GM18511 (cell line): ENCODE measurements around the gene CHDH.

Experiments used
- ATAC-seq: cut with Tn5 transposase; IDR thresholded peaks from one replicate; pipeline ENCODE4 v1.9.1; 2021; ENCODE audit warnings: mild to moderate bottlenecking, moderate library complexity; ENCODE audit not compliant: unreplicated experiment

CHDH gene

DNA sequence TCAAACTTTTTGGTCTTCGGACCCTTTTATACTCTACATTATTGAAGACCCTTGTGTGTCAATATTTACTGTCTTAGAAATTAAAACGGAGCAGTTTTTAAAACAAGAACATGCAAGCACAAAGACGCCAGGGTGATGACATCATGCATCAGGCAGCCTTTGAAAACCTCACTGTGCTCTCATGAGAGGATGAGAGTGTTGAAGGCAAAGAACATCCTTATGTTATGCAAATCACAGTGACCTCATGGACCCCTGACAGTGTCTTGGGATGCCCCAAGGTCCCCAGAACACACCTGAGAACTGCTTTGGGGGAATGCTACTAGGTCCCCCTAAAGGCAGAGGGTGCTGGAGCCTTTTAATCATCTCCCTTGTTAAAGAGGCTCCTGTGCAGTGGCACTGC, 51.6 kb downstream of the CHDH start:
- ATAC-seq, result no peak

DNA sequence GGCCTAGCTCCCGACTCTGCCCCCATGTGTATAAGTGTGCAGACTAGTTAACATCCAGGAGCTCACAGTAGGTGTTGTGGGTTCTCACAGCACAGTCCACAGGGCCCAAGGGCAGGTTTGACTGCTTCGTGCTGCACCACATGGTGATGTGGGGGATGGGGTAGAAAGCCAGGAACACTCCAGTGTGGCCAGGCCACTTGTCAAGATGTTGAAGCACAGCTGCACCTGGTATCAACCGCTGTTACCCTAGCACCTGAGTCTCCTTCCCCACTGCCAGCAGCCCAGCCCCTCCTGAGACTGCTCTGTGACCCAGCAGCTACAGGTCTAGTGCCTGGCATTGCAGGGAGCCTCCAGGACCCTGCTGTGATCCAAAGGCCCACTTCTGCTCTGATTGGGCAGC, 53.4 kb downstream of the CHDH start:
- no peak for ATAC-seq

DNA sequence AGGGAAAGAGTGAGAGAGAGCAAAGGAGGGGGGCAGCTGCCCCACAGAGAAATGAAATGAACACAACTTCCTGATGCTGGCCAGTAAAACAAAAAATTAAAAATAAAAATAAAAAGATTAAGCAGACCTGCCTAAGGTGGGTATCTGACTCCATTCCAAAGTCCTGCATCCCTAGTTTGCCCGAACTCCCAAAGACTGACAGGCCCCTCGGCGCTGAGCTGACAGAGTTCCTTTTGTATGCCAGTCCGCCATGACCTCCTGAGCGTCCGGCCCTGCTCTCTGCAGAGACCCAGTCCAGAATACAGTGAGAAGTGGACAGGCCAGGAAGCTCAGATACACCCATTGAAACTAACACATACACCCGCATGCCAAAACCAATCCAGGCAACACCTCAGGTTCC, 54.9 kb downstream of the CHDH start:
- ATAC-seq, result no peak

GRCh38 chr3:53790470-53790869, 55.7 kb downstream of the CHDH start:
- no peak for ATAC-seq

- no peak for ATAC-seq
Measured at GRCh38 chr3:53789459-53789858, 56.8 kb downstream of the CHDH start.

- ATAC-seq, result no peak
Measured at GRCh38 chr3:53788038-53788437, 58.2 kb downstream of the CHDH start.

- no peak for ATAC-seq
Measured at GRCh38 chr3:53787016-53787415, 59.2 kb downstream of the CHDH start.

GRCh38 chr3:53780806-53781205, 65.4 kb downstream of the CHDH start:
- no peak for ATAC-seq

DNA sequence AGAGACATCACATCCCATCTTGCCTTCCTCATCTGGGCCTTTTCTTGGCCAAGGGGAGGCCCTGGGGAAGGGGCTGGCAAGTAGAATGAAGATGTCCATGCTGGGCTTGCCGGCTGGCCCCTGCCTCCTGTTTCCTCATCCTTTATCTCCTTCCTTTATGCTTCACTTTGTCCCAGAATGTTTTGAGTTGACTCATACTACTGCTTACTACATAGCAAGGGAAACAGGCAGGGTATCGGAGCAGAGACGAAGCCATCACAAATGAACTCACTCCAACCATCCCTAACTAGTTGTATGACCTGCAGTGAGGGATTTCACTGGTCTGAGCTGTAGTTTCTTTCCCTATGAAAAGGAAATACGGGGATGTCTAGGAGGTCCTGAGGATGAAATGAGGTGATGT, 66.0 kb downstream of the CHDH start:
- ATAC-seq, result no peak

GRCh38 chr3:53778153-53778552, 68.1 kb downstream of the CHDH start:
- ATAC-seq, result no peak

- ATAC-seq, result no peak
Measured at GRCh38 chr3:53777468-53777867, 68.8 kb downstream of the CHDH start.

GRCh38 chr3:53776494-53777101, 69.6 kb downstream of the CHDH start:
- ATAC-seq, result no peak

GRCh38 chr3:53775834-53776251, 70.4 kb downstream of the CHDH start:
- ATAC-seq, result no peak

DNA sequence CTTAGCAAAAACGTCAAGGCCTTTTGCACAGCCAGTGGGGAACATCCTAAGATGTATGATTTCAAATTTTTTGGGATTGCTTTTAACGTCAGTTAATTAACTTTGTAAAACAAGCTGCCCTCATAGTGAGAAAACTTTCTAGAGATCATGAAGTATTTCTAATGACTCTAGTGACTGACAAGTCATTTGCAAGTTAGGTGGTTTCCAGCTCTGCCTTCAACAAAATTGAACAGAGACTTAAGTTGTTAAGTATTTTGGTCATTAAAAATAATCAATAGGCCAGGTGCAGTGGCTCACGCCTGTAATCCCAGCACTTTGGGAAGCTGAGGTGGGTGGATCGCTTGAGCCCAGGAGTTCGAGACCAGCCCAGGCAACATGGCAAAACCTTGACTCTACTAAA, 71.2 kb downstream of the CHDH start:
- ATAC-seq, result no peak

GRCh38 chr3:53774414-53774813, 71.8 kb downstream of the CHDH start:
- no peak for ATAC-seq

DNA sequence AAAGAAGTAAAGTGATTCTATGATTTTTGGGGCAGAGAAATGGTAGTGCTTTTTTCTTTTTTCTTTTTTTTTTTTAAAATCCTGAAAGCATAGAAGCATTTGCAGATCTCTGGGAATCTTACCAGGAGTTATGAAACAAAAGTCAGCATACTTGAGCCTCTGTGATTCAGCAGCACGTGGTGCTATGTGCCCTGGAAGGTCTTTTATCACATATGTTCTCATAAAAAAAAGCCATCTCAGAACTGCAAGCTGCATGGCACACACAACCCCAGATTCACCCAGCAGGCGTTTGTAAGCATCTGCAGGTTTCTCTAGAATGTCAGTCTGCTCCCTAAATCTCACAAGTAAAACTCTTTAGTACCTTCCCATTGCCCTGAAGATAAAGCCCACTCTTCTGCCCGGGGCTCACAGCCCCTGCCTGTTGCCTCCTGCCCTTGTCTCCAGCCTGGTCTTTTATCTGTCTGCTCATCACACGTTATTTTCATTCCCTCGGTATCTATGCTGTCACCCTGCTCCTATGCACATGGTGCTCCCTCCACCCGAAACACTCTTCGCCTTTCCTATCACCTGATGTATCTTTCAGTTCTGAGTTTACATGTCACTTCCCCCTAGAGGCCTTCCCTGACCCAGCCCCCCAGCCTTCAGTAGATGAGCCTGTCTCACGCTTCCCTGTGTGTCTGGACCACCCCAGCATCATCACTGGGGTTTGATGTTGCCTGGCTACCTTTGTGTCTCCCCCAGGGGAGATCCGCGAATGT, 72.4 kb downstream of the CHDH start:
- peak; percentile 96 for ATAC-seq

DNA sequence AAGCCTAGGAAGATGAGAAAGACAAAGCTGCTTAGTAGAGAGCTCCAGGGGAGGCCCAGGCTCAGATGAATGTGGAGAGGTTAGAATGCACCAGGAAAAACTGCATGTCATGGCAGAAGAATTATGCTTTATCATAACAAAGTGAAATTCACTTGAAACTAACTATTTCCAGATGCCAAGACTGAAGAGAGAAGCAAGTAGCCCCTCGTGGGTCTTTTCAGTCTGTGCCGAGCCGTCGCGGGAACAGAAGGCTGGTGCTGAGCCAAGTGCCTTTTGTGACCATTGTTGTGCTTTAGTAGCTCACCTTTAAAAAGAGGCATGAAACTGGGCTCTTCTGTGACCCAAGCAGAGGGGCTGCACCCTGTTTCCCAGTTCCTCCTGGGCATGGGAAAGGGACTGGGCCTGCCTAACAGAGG, 73.2 kb downstream of the CHDH start:
- ATAC-seq, result no peak

GRCh38 chr3:53772562-53772961, 73.7 kb downstream of the CHDH start:
- no peak for ATAC-seq

- ATAC-seq, result no peak
Measured at GRCh38 chr3:53768478-53769459, 77.5 kb downstream of the CHDH start.

GRCh38 chr3:53766706-53767105, 79.5 kb downstream of the CHDH start:
- ATAC-seq, result no peak

DNA sequence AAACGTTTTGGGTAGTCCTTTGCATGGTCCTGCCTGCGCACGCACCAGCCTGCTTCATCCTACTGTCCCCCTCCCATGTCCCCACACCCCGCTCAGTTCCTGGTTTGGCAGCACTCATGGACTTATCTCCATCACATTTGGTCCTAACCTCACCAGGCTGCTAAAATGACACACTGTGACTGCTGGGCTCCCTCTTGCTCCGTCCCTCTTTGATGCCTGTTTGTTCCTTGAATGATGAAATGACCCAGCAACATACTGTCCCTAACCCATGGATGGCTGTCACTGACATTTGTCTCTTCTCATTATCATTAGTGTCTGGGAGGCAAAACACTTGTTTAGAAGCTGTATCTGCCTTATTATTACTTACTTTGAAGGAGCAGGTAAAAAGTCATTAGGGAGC, 80.5 kb downstream of the CHDH start:
- no peak for ATAC-seq
